Measurements from ENCODE around the gene BCAP29.

Gene BCAP29

GRCh38 chr7:107564553-107565298, 15.3 kb upstream of the BCAP29 start:
- Mint-ChIP-seq H3K4me1 (ENCODE audit: low read depth) (peaks cover 45% of the 10 kb centered on the region), H3K27ac (peak overlapping the region; percentile 93), H3K9me3 (no peaks in the 10 kb centered on the region), H3K4me3 (peak overlapping the region; percentile 83), H3K36me3 (ENCODE audit: low read depth) (peaks cover 9% of the 10 kb centered on the region), H3K27me3 (ENCODE audit: low read depth) (no peaks in the 10 kb centered on the region)

GRCh38 chr7:107570298-107570697, 9.7 kb upstream of the BCAP29 start:
- Mint-ChIP-seq H3K4me3 (no peak overlapping the region), H3K27ac (no peak overlapping the region), H3K36me3 (ENCODE audit: low read depth) (peaks cover 15% of the 10 kb centered on the region), H3K4me1 (ENCODE audit: low read depth) (peaks cover 5% of the 10 kb centered on the region), H3K27me3 (ENCODE audit: low read depth) (no peaks in the 10 kb centered on the region), H3K9me3 (no peaks in the 10 kb centered on the region)

- Mint-ChIP-seq H3K27me3 (ENCODE audit: low read depth) (no peaks in the 10 kb centered on the region), H3K36me3 (ENCODE audit: low read depth) (peaks cover 9% of the 10 kb centered on the region), H3K9me3 (no peaks in the 10 kb centered on the region), H3K4me1 (ENCODE audit: low read depth) (peaks cover 4% of the 10 kb centered on the region), H3K27ac (no peak overlapping the region), H3K4me3 (no peak overlapping the region)
Observed at GRCh38 chr7:107573537-107573936, 6.5 kb upstream of the BCAP29 start.

- H3K4me3 Mint-ChIP-seq: peak overlapping the region; percentile 89
- no peaks in the 10 kb centered on the region for H3K27me3 Mint-ChIP-seq (ENCODE audit: low read depth)
- H3K27ac Mint-ChIP-seq: peak overlapping the region; percentile 85
Observed at GRCh38 chr7:107579554-107579884, 527 bp upstream of the BCAP29 start.

GRCh38 chr7:107580716-107581383, 804 bp downstream of the BCAP29 start:
- Mint-ChIP-seq H3K4me1 (ENCODE audit: low read depth) (peaks cover 24% of the 10 kb centered on the region), H3K27ac (peak overlapping the region; percentile 57), H3K36me3 (ENCODE audit: low read depth) (peaks cover 17% of the 10 kb centered on the region)

More at GRCh38 chr7:107579554-107579884, 527 bp upstream of the BCAP29 start:
- H3K9me3 Mint-ChIP-seq: no peaks in the 10 kb centered on the region
- H3K4me1 Mint-ChIP-seq (ENCODE audit: low read depth): peaks cover 24% of the 10 kb centered on the region
- peaks cover 8% of the 10 kb centered on the region for H3K36me3 Mint-ChIP-seq (ENCODE audit: low read depth)

GRCh38 chr7:107581387-107582013, 1.5 kb downstream of the BCAP29 start:
- Mint-ChIP-seq H3K27me3 (ENCODE audit: low read depth) (no peaks in the 10 kb centered on the region), H3K4me1 (ENCODE audit: low read depth) (peaks cover 24% of the 10 kb centered on the region), H3K36me3 (ENCODE audit: low read depth) (peaks cover 17% of the 10 kb centered on the region), H3K4me3 (peak overlapping the region; percentile 23), H3K27ac (peak overlapping the region; percentile 9), H3K9me3 (no peaks in the 10 kb centered on the region)

More at GRCh38 chr7:107580716-107581383, 804 bp downstream of the BCAP29 start:
- H3K9me3 Mint-ChIP-seq: no peaks in the 10 kb centered on the region
- H3K4me3 Mint-ChIP-seq: peak overlapping the region; percentile 71
- no peaks in the 10 kb centered on the region for H3K27me3 Mint-ChIP-seq (ENCODE audit: low read depth)

GRCh38 chr7:107582875-107583274, 2.8 kb downstream of the BCAP29 start:
- Mint-ChIP-seq H3K27ac (peak overlapping the region; percentile 52), H3K36me3 (ENCODE audit: low read depth) (peaks cover 15% of the 10 kb centered on the region), H3K4me3 (peak overlapping the region; percentile 52), H3K9me3 (no peaks in the 10 kb centered on the region), H3K27me3 (ENCODE audit: low read depth) (no peaks in the 10 kb centered on the region), H3K4me1 (ENCODE audit: low read depth) (peaks cover 24% of the 10 kb centered on the region)

GRCh38 chr7:107584716-107585115, 4.7 kb downstream of the BCAP29 start:
- H3K4me1 Mint-ChIP-seq (ENCODE audit: low read depth): peaks cover 18% of the 10 kb centered on the region
- H3K27ac Mint-ChIP-seq: no peak overlapping the region
- no peaks in the 10 kb centered on the region for H3K27me3 Mint-ChIP-seq (ENCODE audit: low read depth)
- no peaks in the 10 kb centered on the region for H3K9me3 Mint-ChIP-seq
- peaks cover 19% of the 10 kb centered on the region for H3K36me3 Mint-ChIP-seq (ENCODE audit: low read depth)
- no peak overlapping the region for H3K4me3 Mint-ChIP-seq

GRCh38 chr7:107588529-107589130, 8.6 kb downstream of the BCAP29 start:
- Mint-ChIP-seq H3K27me3 (ENCODE audit: low read depth) (no peaks in the 10 kb centered on the region), H3K36me3 (ENCODE audit: low read depth) (peaks cover 26% of the 10 kb centered on the region), H3K9me3 (no peaks in the 10 kb centered on the region), H3K4me3 (no peak overlapping the region), H3K4me1 (ENCODE audit: low read depth) (no peaks in the 10 kb centered on the region), H3K27ac (no peak overlapping the region)

GRCh38 chr7:107591421-107591820, 11.4 kb downstream of the BCAP29 start:
- no peaks in the 10 kb centered on the region for H3K4me1 Mint-ChIP-seq (ENCODE audit: low read depth)
- no peak overlapping the region for H3K27ac Mint-ChIP-seq
- no peaks in the 10 kb centered on the region for H3K27me3 Mint-ChIP-seq (ENCODE audit: low read depth)
- H3K9me3 Mint-ChIP-seq: no peaks in the 10 kb centered on the region
- peaks cover 27% of the 10 kb centered on the region for H3K36me3 Mint-ChIP-seq (ENCODE audit: low read depth)
- no peak overlapping the region for H3K4me3 Mint-ChIP-seq

- Mint-ChIP-seq H3K4me3 (no peak overlapping the region), H3K4me1 (ENCODE audit: low read depth) (peaks cover 3% of the 10 kb centered on the region), H3K27ac (no peak overlapping the region), H3K27me3 (ENCODE audit: low read depth) (no peaks in the 10 kb centered on the region), H3K9me3 (no peaks in the 10 kb centered on the region), H3K36me3 (ENCODE audit: low read depth) (peaks cover 33% of the 10 kb centered on the region)
Observed at GRCh38 chr7:107592361-107593024, 12.4 kb downstream of the BCAP29 start.

- Mint-ChIP-seq H3K4me1 (ENCODE audit: low read depth) (peaks cover 3% of the 10 kb centered on the region), H3K9me3 (no peaks in the 10 kb centered on the region), H3K27me3 (ENCODE audit: low read depth) (no peaks in the 10 kb centered on the region), H3K27ac (no peak overlapping the region), H3K4me3 (no peak overlapping the region), H3K36me3 (ENCODE audit: low read depth) (peaks cover 33% of the 10 kb centered on the region)
Observed at GRCh38 chr7:107593025-107593410, 13.0 kb downstream of the BCAP29 start.

- Mint-ChIP-seq H3K27ac (no peak overlapping the region), H3K36me3 (ENCODE audit: low read depth) (peaks cover 30% of the 10 kb centered on the region), H3K4me3 (no peak overlapping the region), H3K9me3 (no peaks in the 10 kb centered on the region), H3K4me1 (ENCODE audit: low read depth) (peaks cover 4% of the 10 kb centered on the region), H3K27me3 (ENCODE audit: low read depth) (no peaks in the 10 kb centered on the region)
Observed at GRCh38 chr7:107594961-107595737, 15.1 kb downstream of the BCAP29 start.

All from T-helper 1 cell treated with Interleukin-12 subunit alpha and Interleukin-12 subunit beta and Interleukin-4 antibody, amounts not matched to agents 30 μg/mL and 1 μg/mL, for 36 hours (primary cell).